ENCODE data around the gene EIF4EBP2. TPM values are rescaled to one million over a fixed set of nuclear protein-coding genes. Genes with fewer than 3 reads are reported as not detected.

EIF4EBP2 gene
- polyA plus RNA-seq, 2 of the 4 experiments (the other 2 are of a cell fraction) = 13.0 to 15.4 TPM

GRCh38 chr10:70465278-70465677, 61.3 kb downstream of the EIF4EBP2 start:
- CTCF ChIA-PET = interaction anchor here (2.5 to 19.9 kb wide), 3 partner anchors 16 to 84 kb away, joined by 13 to 376 read pairs (median 86); no protein-coding TSS in a partner anchor
- Histone ChIP-seq H3K4me3 (no peak overlapping the region), H3K27ac (no peak overlapping the region), H3K9me3 (no peaks in the 10 kb centered on the region), H3K4me1 (peaks cover 5% of the 10 kb centered on the region), H3K4me2 (no peak overlapping the region)
- no peak for ATAC-seq
- FAIRE-seq = no peak
- POLR2A ChIA-PET = no interaction called here
- TF ChIP-seq MAX (IDR thresholded peaks at IDR 0.05) (no peak), HES2 (IDR thresholded peaks at IDR 0.05) (no peak), CBX2 (IDR thresholded peaks at IDR 0.05; ENCODE audit: borderline replicate concordance, low read depth) (no peak), SMC3 (IDR thresholded peaks at IDR 0.05) (no peak), HOXA7 (CRISPR knock-in tag; IDR thresholded peaks at IDR 0.05) (no peak), GATA3 (IDR thresholded peaks at IDR 0.05; ENCODE audit: borderline replicate concordance) (no peak), ZNF302 (CRISPR knock-in tag; IDR thresholded peaks at IDR 0.05) (no peak), EHF (CRISPR knock-in tag; IDR thresholded peaks at IDR 0.05) (no peak), TP53 (CRISPR knock-in tag; IDR thresholded peaks at IDR 0.05) (no peak), CTCF (IDR thresholded peaks at IDR 0.05) (no peak), CEBPB (IDR thresholded peaks at IDR 0.05) (no peak), PHF8 (IDR thresholded peaks at IDR 0.05; ENCODE audit: borderline replicate concordance, low read depth) (no peak), EP300 (IDR thresholded peaks at IDR 0.05) (no peak)
- WGBS (ENCODE audit: missing lambda C conversion rate) = 87% methylated on average over 4 of the region's 4 CpGs
- DNase-seq (ENCODE audit: low read depth in 1 of 2, low spot score in 1 of 2) = no peak

- FAIRE-seq (no peak), ATAC-seq (no peak), DNase-seq (ENCODE audit: low read depth in 1 of 2, low spot score in 1 of 2) (no peak)
- Histone ChIP-seq H3K4me3 (no peak overlapping the region), H3K9me3 (no peaks in the 10 kb centered on the region), H3K4me2 (no peak overlapping the region), H3K27ac (no peak overlapping the region), H3K4me1 (peaks cover 5% of the 10 kb centered on the region)
- CTCF ChIA-PET = interaction anchor here (1.2 to 19.9 kb wide), 4 partner anchors 16 to 294 kb away, joined by 5 to 376 read pairs (median 50); no protein-coding TSS in a partner anchor
- POLR2A ChIA-PET = no interaction called here
- 54% methylated on average over 2 of the region's 2 CpGs for WGBS (ENCODE audit: missing lambda C conversion rate)
- TF ChIP-seq ZSCAN20 (CRISPR knock-in tag; IDR thresholded peaks at IDR 0.05) (no peak), HEYL (CRISPR knock-in tag; IDR thresholded peaks at IDR 0.05) (no peak), FOXS1 (CRISPR knock-in tag; IDR thresholded peaks at IDR 0.05) (no peak), NR3C1 (IDR thresholded peaks at IDR 0.05) (no peak), EHF (CRISPR knock-in tag; IDR thresholded peaks at IDR 0.05) (no peak), RCOR1 (IDR thresholded peaks at IDR 0.05; ENCODE audit: low read depth, low read length) (no peak), HDAC2 (IDR thresholded peaks at IDR 0.05) (no peak), PHF8 (IDR thresholded peaks at IDR 0.05; ENCODE audit: borderline replicate concordance, low read depth) (no peak), ZFP36 (IDR thresholded peaks at IDR 0.05; ENCODE audit: borderline replicate concordance, partially characterized antibody) (no peak), POLR2A (IDR thresholded peaks at IDR 0.05; ENCODE audit: low read length) (no peak), EHMT2 (IDR thresholded peaks at IDR 0.05; ENCODE audit: low read depth) (no peak), SREBF2 (IDR thresholded peaks at IDR 0.05) (no peak), MAFK (IDR thresholded peaks at IDR 0.05; ENCODE audit: partially characterized antibody) (no peak), NPAS2 (CRISPR knock-in tag; IDR thresholded peaks at IDR 0.05; ENCODE audit: borderline replicate concordance) (no peak), FOSL2 (IDR thresholded peaks at IDR 0.05) (no peak), FOSL2 (CRISPR knock-in tag; IDR thresholded peaks at IDR 0.05) (no peak)
These were observed 61.9 kb downstream of the EIF4EBP2 start for GRCh38 chr10:70465832-70466231.
